ENCODE data around the gene KRT86.

DNA sequence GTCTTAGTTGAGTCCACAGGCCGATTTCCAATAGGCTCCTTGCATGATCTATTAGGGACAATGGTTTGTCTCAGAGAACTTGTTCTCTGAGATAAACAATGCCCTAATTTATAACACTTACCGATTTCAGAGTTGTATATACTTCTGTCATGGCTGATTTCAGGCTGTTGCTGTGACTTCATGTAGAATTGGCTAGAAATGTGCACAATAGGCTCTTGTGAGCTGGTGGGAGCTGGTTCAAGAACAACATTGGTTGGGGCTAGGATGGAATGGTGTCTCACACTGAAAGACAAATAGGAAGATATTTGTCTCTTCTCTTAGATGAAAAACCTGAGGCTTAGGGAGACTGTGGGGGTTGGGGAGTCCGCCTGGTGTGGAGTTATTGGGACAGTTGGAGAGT, 6.7 kb upstream of the KRT86 start:
- TF ChIP-seq, protein P1, sequence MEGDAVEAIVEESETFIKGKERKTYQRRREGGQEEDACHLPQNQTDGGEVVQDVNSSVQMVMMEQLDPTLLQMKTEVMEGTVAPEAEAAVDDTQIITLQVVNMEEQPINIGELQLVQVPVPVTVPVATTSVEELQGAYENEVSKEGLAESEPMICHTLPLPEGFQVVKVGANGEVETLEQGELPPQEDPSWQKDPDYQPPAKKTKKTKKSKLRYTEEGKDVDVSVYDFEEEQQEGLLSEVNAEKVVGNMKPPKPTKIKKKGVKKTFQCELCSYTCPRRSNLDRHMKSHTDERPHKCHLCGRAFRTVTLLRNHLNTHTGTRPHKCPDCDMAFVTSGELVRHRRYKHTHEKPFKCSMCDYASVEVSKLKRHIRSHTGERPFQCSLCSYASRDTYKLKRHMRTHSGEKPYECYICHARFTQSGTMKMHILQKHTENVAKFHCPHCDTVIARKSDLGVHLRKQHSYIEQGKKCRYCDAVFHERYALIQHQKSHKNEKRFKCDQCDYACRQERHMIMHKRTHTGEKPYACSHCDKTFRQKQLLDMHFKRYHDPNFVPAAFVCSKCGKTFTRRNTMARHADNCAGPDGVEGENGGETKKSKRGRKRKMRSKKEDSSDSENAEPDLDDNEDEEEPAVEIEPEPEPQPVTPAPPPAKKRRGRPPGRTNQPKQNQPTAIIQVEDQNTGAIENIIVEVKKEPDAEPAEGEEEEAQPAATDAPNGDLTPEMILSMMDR (IDR thresholded peaks at IDR 0.05) = no peak
- no peak for TF ChIP-seq POLR2AphosphoS5 (IDR thresholded peaks at IDR 0.05)
